Measurements from ENCODE around the gene PAPLN. TPM values are rescaled to one million over a fixed set of nuclear protein-coding genes. Genes with fewer than 3 reads are reported as not detected.

Gene PAPLN
- total and polyA plus RNA-seq, 4 donors, result 0.68 to 2.8 (median 1.3) TPM

DNA sequence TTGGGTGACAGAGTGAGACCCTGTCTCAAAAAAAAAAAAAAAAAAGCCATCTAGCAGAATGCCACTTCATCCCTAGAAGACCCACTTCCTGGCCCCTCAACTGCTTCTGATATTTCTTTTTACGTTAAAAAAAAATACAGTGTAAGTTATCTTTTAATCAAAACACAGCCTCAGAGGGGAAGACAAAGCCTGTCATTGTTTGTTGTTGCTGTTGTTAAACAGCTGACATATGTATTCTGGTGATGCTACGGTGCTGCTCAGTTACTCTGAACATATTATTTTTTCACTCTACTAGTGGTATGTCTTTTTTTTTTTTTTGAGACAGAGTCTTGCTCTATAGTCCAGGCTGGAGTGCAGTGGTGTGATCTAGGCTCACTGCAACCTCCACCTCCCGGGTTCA is 75.4 kb downstream of the PAPLN start:
- Histone ChIP-seq H3K27me3 (ENCODE audit: control insufficient read depth in 4 of 4, insufficient read depth in 4 of 4, low read length in 3 of 4) (no peaks in the 10 kb centered on the region), H3K4me1 (ENCODE audit: control insufficient read depth in 4 of 4, insufficient read depth in 4 of 4, low read length in 3 of 4) (peaks cover 0 to 4% (median 0%) of the 10 kb centered on the region in 4 donors), H3K4me3 (ENCODE audit: low read depth in 1 of 3, low read length in 3 of 3) (no peak overlapping the region), H3K9ac (ENCODE audit: low read depth in 1 of 2, low read length in 2 of 2) (no peak overlapping the region), H3K36me3 (ENCODE audit: control insufficient read depth in 4 of 4, insufficient read depth in 3 of 4, low read depth in 1 of 4, low read length in 3 of 4) (peaks cover 0 to 1% (median 0%) of the 10 kb centered on the region in 4 donors), H3K27ac (ENCODE audit: low read depth in 1 of 2, low read length in 2 of 2) (no peak overlapping the region), H3K9me3 (ENCODE audit: control insufficient read depth in 4 of 4, low read length in 3 of 4) (no peaks in the 10 kb centered on the region)
- no peak for DNase-seq (ENCODE audit: low spot score)
- WGBS, result 70% methylated on average over 3 of the region's 3 CpGs
- TF ChIP-seq FOXA2 (IDR thresholded peaks at IDR 0.05), result no peak
- TF ChIP-seq, protein P1, sequence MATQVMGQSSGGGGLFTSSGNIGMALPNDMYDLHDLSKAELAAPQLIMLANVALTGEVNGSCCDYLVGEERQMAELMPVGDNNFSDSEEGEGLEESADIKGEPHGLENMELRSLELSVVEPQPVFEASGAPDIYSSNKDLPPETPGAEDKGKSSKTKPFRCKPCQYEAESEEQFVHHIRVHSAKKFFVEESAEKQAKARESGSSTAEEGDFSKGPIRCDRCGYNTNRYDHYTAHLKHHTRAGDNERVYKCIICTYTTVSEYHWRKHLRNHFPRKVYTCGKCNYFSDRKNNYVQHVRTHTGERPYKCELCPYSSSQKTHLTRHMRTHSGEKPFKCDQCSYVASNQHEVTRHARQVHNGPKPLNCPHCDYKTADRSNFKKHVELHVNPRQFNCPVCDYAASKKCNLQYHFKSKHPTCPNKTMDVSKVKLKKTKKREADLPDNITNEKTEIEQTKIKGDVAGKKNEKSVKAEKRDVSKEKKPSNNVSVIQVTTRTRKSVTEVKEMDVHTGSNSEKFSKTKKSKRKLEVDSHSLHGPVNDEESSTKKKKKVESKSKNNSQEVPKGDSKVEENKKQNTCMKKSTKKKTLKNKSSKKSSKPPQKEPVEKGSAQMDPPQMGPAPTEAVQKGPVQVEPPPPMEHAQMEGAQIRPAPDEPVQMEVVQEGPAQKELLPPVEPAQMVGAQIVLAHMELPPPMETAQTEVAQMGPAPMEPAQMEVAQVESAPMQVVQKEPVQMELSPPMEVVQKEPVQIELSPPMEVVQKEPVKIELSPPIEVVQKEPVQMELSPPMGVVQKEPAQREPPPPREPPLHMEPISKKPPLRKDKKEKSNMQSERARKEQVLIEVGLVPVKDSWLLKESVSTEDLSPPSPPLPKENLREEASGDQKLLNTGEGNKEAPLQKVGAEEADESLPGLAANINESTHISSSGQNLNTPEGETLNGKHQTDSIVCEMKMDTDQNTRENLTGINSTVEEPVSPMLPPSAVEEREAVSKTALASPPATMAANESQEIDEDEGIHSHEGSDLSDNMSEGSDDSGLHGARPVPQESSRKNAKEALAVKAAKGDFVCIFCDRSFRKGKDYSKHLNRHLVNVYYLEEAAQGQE (IDR thresholded peaks at IDR 0.05), result no peak
- no peak for TF ChIP-seq YY1 (IDR thresholded peaks at IDR 0.05)
- TF ChIP-seq, protein P2, sequence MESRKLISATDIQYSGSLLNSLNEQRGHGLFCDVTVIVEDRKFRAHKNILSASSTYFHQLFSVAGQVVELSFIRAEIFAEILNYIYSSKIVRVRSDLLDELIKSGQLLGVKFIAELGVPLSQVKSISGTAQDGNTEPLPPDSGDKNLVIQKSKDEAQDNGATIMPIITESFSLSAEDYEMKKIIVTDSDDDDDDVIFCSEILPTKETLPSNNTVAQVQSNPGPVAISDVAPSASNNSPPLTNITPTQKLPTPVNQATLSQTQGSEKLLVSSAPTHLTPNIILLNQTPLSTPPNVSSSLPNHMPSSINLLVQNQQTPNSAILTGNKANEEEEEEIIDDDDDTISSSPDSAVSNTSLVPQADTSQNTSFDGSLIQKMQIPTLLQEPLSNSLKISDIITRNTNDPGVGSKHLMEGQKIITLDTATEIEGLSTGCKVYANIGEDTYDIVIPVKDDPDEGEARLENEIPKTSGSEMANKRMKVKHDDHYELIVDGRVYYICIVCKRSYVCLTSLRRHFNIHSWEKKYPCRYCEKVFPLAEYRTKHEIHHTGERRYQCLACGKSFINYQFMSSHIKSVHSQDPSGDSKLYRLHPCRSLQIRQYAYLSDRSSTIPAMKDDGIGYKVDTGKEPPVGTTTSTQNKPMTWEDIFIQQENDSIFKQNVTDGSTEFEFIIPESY (IDR thresholded peaks at IDR 0.05), result no peak
- TF ChIP-seq SP1 (IDR thresholded peaks at IDR 0.05), result no peak
- no peak for TF ChIP-seq JUND (IDR thresholded peaks at IDR 0.05)
- TF ChIP-seq HNF4A (conservative IDR thresholded peaks at IDR 0.05), result no peak
- TF ChIP-seq EGR1 (IDR thresholded peaks at IDR 0.05; ENCODE audit: low read depth in 2 of 2), result no peak

DNA sequence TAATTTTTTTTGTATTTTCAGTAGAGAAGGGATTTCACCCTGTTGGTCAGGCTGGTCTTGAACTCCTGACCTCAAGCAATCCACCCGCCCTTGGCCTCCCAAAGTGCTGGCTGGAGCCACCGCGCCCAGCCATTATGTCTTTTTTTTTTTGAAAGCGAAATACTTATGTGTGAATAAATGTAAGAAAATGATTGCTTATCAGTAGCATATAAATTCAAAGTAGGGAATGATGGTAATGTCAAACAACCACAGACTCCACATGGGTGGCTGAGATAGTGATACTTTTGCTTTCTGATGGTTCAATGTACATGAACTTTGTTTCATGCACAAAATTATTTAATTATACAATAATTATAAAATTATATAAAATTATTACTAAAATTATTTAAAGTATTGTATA is 75.8 kb downstream of the PAPLN start:
- WGBS, result 95% methylated on average over 4 of the region's 4 CpGs

More for the DNA sequence above, 75.8 kb downstream of the PAPLN start:
- H3K4me1 ChIP-seq (ENCODE audit: control insufficient read depth in 4 of 4, insufficient read depth in 4 of 4, low read length in 3 of 4), result peaks cover 0 to 4% (median 0%) of the 10 kb centered on the region in 4 donors
- H3K27ac ChIP-seq (ENCODE audit: low read depth in 1 of 2, low read length in 2 of 2), result no peak overlapping the region
- H3K9ac ChIP-seq (ENCODE audit: low read depth in 1 of 2, low read length in 2 of 2), result no peak overlapping the region
- peaks cover 0 to 1% (median 0%) of the 10 kb centered on the region in 4 donors for H3K36me3 ChIP-seq (ENCODE audit: control insufficient read depth in 4 of 4, insufficient read depth in 3 of 4, low read depth in 1 of 4, low read length in 3 of 4)
- no peak for DNase-seq (ENCODE audit: low spot score)
- no peaks in the 10 kb centered on the region for H3K9me3 ChIP-seq (ENCODE audit: control insufficient read depth in 4 of 4, low read length in 3 of 4)
- H3K4me3 ChIP-seq (ENCODE audit: low read depth in 1 of 3, low read length in 3 of 3), result no peak overlapping the region
- TF ChIP-seq, protein P3, sequence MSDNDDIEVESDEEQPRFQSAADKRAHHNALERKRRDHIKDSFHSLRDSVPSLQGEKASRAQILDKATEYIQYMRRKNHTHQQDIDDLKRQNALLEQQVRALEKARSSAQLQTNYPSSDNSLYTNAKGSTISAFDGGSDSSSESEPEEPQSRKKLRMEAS (IDR thresholded peaks at IDR 0.05), result no peak
- TF ChIP-seq SP1 (IDR thresholded peaks at IDR 0.05) (no peak), HNF4G (IDR thresholded peaks at IDR 0.05) (no peak), TAF1 (conservative IDR thresholded peaks at IDR 0.05) (no peak), NR2F2 (IDR thresholded peaks at IDR 0.05) (no peak), YY1 (IDR thresholded peaks at IDR 0.05) (no peak), RXRA (IDR thresholded peaks at IDR 0.05) (no peak)
- TF ChIP-seq, protein P4, sequence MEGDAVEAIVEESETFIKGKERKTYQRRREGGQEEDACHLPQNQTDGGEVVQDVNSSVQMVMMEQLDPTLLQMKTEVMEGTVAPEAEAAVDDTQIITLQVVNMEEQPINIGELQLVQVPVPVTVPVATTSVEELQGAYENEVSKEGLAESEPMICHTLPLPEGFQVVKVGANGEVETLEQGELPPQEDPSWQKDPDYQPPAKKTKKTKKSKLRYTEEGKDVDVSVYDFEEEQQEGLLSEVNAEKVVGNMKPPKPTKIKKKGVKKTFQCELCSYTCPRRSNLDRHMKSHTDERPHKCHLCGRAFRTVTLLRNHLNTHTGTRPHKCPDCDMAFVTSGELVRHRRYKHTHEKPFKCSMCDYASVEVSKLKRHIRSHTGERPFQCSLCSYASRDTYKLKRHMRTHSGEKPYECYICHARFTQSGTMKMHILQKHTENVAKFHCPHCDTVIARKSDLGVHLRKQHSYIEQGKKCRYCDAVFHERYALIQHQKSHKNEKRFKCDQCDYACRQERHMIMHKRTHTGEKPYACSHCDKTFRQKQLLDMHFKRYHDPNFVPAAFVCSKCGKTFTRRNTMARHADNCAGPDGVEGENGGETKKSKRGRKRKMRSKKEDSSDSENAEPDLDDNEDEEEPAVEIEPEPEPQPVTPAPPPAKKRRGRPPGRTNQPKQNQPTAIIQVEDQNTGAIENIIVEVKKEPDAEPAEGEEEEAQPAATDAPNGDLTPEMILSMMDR (IDR thresholded peaks at IDR 0.05; ENCODE audit: low read depth, low read length, missing input control), result no peak
- TF ChIP-seq, protein P5, sequence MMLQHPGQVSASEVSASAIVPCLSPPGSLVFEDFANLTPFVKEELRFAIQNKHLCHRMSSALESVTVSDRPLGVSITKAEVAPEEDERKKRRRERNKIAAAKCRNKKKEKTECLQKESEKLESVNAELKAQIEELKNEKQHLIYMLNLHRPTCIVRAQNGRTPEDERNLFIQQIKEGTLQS (IDR thresholded peaks at IDR 0.05), result no peak
- no peaks in the 10 kb centered on the region for H3K27me3 ChIP-seq (ENCODE audit: control insufficient read depth in 4 of 4, insufficient read depth in 4 of 4, low read length in 3 of 4)

All from liver (tissue), 9 donors.